ENCODE results near the gene MCF2L2.

- TF ChIP-seq TAF1 (IDR thresholded peaks at IDR 0.05; ENCODE audit: borderline replicate concordance, insufficient read depth, low read length) (no peak), POLR2AphosphoS5 (IDR thresholded peaks at IDR 0.05; ENCODE audit: low read depth, low read length) (no peak), REST (IDR thresholded peaks at IDR 0.05; ENCODE audit: insufficient read depth in 1 of 2, low read depth in 2 of 2, low read length in 2 of 2) (no peak)
These were observed 269.1 kb downstream of the MCF2L2 start for GRCh38 chr3:183159333-183159732.

All from PFSK-1 (cell line).